GM12864 (cell line): ENCODE results near the gene SPR.

Experiments used
- DNase-seq: peaks from one replicate; pipeline ENCODE4 v3.0.0-alpha.2; 2011; ENCODE audit warnings: low read depth
- H3K4me3 ChIP-seq: 2 replicates; pipeline ENCODE4 v1.5.1; 2011; ENCODE audit warnings: mild to moderate bottlenecking, low read depth, low read length, control low read depth
- TF ChIP-seq, protein P1 (sequence below): IDR thresholded peaks from 2 replicates; pipeline ENCODE4 v1.5.1; 2011; ENCODE audit warnings: low read depth, mild to moderate bottlenecking, moderate library complexity, low read length, control low read depth, inconsistent platforms; ENCODE audit errors: missing control alignments

SPR gene

DNA sequence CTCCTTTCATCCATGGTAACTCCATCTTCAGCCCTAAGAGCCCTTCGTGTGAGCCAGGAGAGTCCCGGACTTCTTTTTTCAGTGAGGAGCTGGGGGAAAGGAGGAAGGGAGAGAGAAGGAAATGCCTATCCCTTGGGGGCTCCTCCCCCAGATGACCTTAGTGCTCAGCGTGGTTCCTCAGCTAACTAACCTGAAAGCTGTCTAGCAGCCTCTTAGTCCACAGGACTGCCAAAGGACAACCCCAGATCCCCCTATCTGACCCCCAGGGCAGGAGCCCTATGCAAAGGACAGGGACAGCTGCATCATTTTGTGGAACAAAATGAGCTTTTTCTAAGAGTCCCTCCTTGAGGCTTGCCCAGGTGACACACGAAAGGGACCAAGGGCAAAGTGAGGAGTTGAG is 7.9 kb downstream of the SPR start:
- TF ChIP-seq, protein P1, sequence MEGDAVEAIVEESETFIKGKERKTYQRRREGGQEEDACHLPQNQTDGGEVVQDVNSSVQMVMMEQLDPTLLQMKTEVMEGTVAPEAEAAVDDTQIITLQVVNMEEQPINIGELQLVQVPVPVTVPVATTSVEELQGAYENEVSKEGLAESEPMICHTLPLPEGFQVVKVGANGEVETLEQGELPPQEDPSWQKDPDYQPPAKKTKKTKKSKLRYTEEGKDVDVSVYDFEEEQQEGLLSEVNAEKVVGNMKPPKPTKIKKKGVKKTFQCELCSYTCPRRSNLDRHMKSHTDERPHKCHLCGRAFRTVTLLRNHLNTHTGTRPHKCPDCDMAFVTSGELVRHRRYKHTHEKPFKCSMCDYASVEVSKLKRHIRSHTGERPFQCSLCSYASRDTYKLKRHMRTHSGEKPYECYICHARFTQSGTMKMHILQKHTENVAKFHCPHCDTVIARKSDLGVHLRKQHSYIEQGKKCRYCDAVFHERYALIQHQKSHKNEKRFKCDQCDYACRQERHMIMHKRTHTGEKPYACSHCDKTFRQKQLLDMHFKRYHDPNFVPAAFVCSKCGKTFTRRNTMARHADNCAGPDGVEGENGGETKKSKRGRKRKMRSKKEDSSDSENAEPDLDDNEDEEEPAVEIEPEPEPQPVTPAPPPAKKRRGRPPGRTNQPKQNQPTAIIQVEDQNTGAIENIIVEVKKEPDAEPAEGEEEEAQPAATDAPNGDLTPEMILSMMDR = no peak
- no peak for DNase-seq
- H3K4me3 ChIP-seq = no peak overlapping the region

GRCh38 chr2:72895759-72896281 is 8.6 kb downstream of the SPR start:
- TF ChIP-seq, protein P1 = no peak
- no peak overlapping the region for H3K4me3 ChIP-seq
- no peak for DNase-seq

DNA sequence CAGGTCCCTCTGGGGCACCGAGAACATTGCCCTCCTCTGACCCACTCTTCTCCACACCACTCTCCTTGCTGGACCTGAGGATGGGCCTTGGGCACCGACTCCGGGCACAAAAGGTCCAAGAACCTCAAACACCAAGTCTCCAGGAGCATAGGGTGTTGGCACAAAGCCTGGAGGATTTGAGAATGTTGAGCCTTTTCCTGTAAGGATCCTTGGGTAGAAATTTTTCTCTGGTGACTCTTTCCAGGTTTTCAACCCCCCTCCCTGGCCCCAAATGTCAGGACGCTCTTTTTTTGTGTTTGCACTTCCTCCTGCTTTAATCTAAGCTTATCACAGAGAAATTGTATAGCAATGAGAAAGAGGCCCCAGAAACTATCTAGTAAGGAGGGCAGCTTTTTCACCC is 9.2 kb downstream of the SPR start:
- no peak overlapping the region for H3K4me3 ChIP-seq
- no peak for DNase-seq
- TF ChIP-seq, protein P1 = no peak

- no peak overlapping the region for H3K4me3 ChIP-seq
Observed at GRCh38 chr2:72897785-72898584, 10.8 kb downstream of the SPR start.

GRCh38 chr2:72898585-72898906 is 11.3 kb downstream of the SPR start:
- no peak for DNase-seq
- no peak overlapping the region for H3K4me3 ChIP-seq
- TF ChIP-seq, protein P1 = no peak

More at GRCh38 chr2:72897785-72898584, 10.8 kb downstream of the SPR start:
- DNase-seq = no peak
- TF ChIP-seq, protein P1 = no peak

GRCh38 chr2:72900191-72900825 is 13.1 kb downstream of the SPR start:
- DNase-seq = no peak
- TF ChIP-seq, protein P1 = no peak
- no peak overlapping the region for H3K4me3 ChIP-seq
